Heart left ventricle (tissue), 16 donors: ENCODE measurements around the gene ABCA9. TPM values are rescaled to one million over a fixed set of nuclear protein-coding genes. Genes with fewer than 3 reads are reported as not detected.
A peak's percentile ranks its signal among the peaks of the same experiment; 100 is the strongest.

Experiments
- ATAC-seq, 4 donors: fragments of 200-7000 bp; cut with Tn5 transposase; one replicate each; pipeline ENCODE4 v1.9.1; 2020 to 2022; ENCODE audit warnings: moderate library complexity in 4 of 4, mild to moderate bottlenecking in 3 of 4, moderate number of reproducible peaks in 1 of 4
- DNase-seq, 5 donors: peaks; one replicate each; pipeline ENCODE4 v3.0.0-alpha.2; 2020
- H3K27ac ChIP-seq, 12 donors: fragments of 200-600 bp; sonication (generic) in 4 of 12; one replicate each; pipeline versions ENCODE4 v1.5.0 to v1.8.0; 2016 to 2022; ENCODE audit warnings: mild to moderate bottlenecking in 2 of 12
- H3K27me3 ChIP-seq, 9 donors: fragments of 200-600 bp; sonication (generic) in 2 of 9; one replicate each; pipeline versions ENCODE4 v1.5.1 to v1.8.0; 2016 to 2022; ENCODE audit warnings: mild to moderate bottlenecking in 3 of 9
- H3K36me3 ChIP-seq, 9 donors: fragments of 200-600 bp; sonication (generic) in 2 of 9; one replicate each; pipeline versions ENCODE4 v1.5.0 to v1.8.0; 2018 to 2022; ENCODE audit warnings: mild to moderate bottlenecking in 2 of 9
- H3K4me1 ChIP-seq, 12 donors: fragments of 200-600 bp; sonication (generic) in 4 of 12; one replicate each; pipeline versions ENCODE4 v1.5.0 to v1.8.0; 2016 to 2022; ENCODE audit warnings: mild to moderate bottlenecking in 3 of 12
- H3K4me3 ChIP-seq, 12 donors: fragments of 200-600 bp; sonication (generic) in 4 of 12; one replicate each; pipeline versions ENCODE4 v1.5.0 to v1.8.0; 2017 to 2022; ENCODE audit warnings: mild to moderate bottlenecking in 9 of 12, moderate library complexity in 4 of 12
- H3K9me3 ChIP-seq, 12 donors: fragments of 200-600 bp; sonication (generic) in 4 of 12; one replicate each; pipeline versions ENCODE4 v1.5.0 to v1.8.0; 2016 to 2022; ENCODE audit warnings: mild to moderate bottlenecking in 1 of 12
- POLR2A ChIP-seq, 2 donors: fragments of 450-650 bp; IDR thresholded peaks; one replicate each; pipeline ENCODE4 v1.6.1; 2017; ENCODE audit warnings: antibody characterized with exemption in 2 of 2, mild to moderate bottlenecking in 2 of 2, moderate library complexity in 2 of 2
- WGBS, 4 donors: extraction: QIAGEN DNeasy Blood & Tissue Kit in 2 of 4; methylation state at CpG; one replicate each; pipeline versions ENCODE4 v1.1.5 to v1.1.7; 2013 to 2018; 5-methylcytosine and 5-hydroxymethylcytosine counted together
- intact Hi-C, 10 donors: fragments of 100-400 bp; cut with DNase I; formaldehyde crosslinking; loops; one replicate each; pipeline versions ENCODE4 v1.11.1 to v1.14.2; 2022
- polyA plus RNA-seq, 2 donors: library from polyadenylated mRNA; stranded (reverse); fragments of 200-250 nt; gene quantifications; one replicate each; pipeline ENCODE4 v1.2.3, GENCODE V29; 2013
- total RNA-seq, 9 donors: library from RNA; depleted of rRNA in 2 of 9; stranded (reverse); fragments of >200 nt in 2 of 9; fragmentation: NEBNext Ultra II Directional in 3 of 9; extraction: Animal tissue kit (Norgen Biotek cat#: 25700) in 3 of 9; gene quantifications; one replicate each; pipeline versions ENCODE4 v1.1.0 to v1.2.4, GENCODE V29; 2016 to 2023
- TF ChIP-seq, protein P1 (sequence below), 12 donors: fragments of 200-600 bp; sonication (generic) in 4 of 12; IDR thresholded peaks; one replicate each; pipeline versions ENCODE4 v1.5.0 to v1.8.0; 2018 to 2022; ENCODE audit warnings: antibody characterized with exemption in 12 of 12, mild to moderate bottlenecking in 5 of 12
- donor health status: ischemic (EF 13 %, LVEDD 7.1; RV severe dilation, severe dysfunction).
- donor health status: healthy with polysubstance abuse.
- donor health status: DM: no; HTN: yes; CAD: no.
- donor health status: DM: no; HTN: no; CAD: no.
- donor health status: ischemic (EF 25% LVEDD 6.9; RV normal size, moderate dysfunction).
- donor health status: ischemic (EF 25% LVEDD 5.7; RV mildly dilated, moderate dysfunction).
- donor health status: healthy.
- donor health status: DM: yes; HTN: yes; CAD: no.
- donor health status: ischemic (EF 35%, LVEDD 5.7; RV mildly dilated, moderate dysfunction).
- donor health status: nonischemic (EF 11% LVEDD 7.7; RV severe dilation, severe dysfunction).
- donor health status: DM: yes; HTN: yes; CAD: no.
- donor health status: PGD.
- donor health status: ischemic (EF 29% LVEDD 5.4; RV normal size, mild dysfunction).
- donor health status: nonischemic (EF 23%, LVEDD 6.1; RV moderate dilation, normal function).

ABCA9 gene
- total and polyA plus RNA-seq, 11 donors = 2.4 to 19.9 (median 11.2) TPM

DNA sequence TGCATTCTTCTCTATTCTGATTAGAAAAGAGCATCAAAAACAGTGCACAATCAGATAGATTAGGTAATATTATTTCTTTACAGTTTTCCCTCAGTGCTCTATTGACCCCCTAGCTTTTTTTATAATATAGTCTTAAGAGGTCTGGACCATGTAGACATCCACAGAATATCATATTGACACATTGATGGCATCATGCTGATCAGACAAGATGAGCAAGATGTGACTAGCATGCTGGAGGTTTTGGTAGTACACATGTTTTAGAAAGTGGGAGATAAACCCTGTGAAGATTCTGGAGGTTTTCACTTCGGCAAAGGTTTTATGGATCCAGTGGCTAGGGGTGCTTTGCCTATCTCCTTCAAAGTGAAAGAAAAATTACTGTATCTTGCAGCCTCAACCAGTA is 102.8 kb downstream of the ABCA9 start:
- ATAC-seq (no peak), DNase-seq (no peak)
- 95 to 100% (median 98%) methylated on average over 1 of the region's 1 CpG for WGBS, 4 donors
- Histone ChIP-seq H3K27ac (no peak overlapping the region), H3K9me3 (peaks cover 0 to 3% (median 0%) of the 10 kb centered on the region in 12 donors), H3K4me1 (peaks cover 0 to 17% (median 0%) of the 10 kb centered on the region in 12 donors), H3K27me3 (no peaks in the 10 kb centered on the region), H3K36me3 (no peaks in the 10 kb centered on the region), H3K4me3 (no peak overlapping the region)
- intact Hi-C loops = no loop called here
- no peak for TF ChIP-seq POLR2A (IDR thresholded peaks at IDR 0.05)
- TF ChIP-seq, protein P1, sequence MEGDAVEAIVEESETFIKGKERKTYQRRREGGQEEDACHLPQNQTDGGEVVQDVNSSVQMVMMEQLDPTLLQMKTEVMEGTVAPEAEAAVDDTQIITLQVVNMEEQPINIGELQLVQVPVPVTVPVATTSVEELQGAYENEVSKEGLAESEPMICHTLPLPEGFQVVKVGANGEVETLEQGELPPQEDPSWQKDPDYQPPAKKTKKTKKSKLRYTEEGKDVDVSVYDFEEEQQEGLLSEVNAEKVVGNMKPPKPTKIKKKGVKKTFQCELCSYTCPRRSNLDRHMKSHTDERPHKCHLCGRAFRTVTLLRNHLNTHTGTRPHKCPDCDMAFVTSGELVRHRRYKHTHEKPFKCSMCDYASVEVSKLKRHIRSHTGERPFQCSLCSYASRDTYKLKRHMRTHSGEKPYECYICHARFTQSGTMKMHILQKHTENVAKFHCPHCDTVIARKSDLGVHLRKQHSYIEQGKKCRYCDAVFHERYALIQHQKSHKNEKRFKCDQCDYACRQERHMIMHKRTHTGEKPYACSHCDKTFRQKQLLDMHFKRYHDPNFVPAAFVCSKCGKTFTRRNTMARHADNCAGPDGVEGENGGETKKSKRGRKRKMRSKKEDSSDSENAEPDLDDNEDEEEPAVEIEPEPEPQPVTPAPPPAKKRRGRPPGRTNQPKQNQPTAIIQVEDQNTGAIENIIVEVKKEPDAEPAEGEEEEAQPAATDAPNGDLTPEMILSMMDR (IDR thresholded peaks at IDR 0.05) = no peak

DNA sequence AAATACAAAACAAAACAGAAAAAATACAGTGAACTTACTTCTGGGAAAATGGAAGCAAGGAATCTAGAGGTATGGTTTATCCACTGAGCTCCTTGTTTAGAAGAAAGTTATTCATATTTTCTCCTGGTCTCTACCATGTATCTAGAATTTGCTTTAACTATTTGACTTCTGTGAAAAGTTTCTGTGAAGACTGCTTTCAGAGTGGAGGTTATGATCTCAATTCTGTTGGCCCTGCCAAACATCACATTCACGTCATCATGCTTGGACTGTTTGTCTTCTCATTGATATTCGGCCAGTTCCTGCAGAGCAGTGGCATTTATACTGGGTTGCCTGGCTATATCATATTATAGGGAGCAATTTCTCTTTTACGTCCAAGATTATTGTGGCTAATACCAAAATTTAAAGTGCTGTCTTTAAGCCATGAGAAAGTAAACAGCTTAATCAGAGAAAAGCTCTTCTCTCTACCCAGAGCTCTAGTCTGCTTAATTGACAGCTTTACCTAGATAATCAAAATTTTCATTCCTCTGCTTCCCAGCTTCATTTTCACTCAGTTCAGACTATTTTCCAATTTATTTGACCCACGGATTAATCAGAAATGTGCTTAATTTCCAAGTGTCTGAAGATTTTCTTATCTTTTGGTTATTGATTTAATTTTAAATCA is 105.4 kb downstream of the ABCA9 start, which contains the start of gene ABCA8:
Gene ABCA8 (minus strand): TSS at position 212 of the 661 bp plus-strand sequence. CDS start 13,358 bp downstream, outside the sequence.
- 14 to 28% (median 16%) methylated on average over 4 of the region's 4 CpGs for whole genome bisulfite sequencing, 4 donors
- H3K4me1 ChIP-seq = peaks cover 0 to 5% (median 0%) of the 10 kb centered on the region in 12 donors
- DNase-seq (peak in 4 of 5 donors; percentile 38 to 66 (median 52)), ATAC-seq (peak; percentile 79 to 91 (median 90))
- peaks cover 0 to 3% (median 0%) of the 10 kb centered on the region in 12 donors for H3K9me3 ChIP-seq
- intact Hi-C loops = no loop called here
- peak within 1 kb of the TSS; percentile 30 to 82 (median 64) for H3K27ac ChIP-seq
- H3K27me3 ChIP-seq = no peaks in the 10 kb centered on the region
- no peak for TF ChIP-seq POLR2A (IDR thresholded peaks at IDR 0.05)
- no peaks in the 10 kb centered on the region for H3K36me3 ChIP-seq
- peak within 1 kb of the TSS; percentile 22 to 63 (median 49) for H3K4me3 ChIP-seq

DNA sequence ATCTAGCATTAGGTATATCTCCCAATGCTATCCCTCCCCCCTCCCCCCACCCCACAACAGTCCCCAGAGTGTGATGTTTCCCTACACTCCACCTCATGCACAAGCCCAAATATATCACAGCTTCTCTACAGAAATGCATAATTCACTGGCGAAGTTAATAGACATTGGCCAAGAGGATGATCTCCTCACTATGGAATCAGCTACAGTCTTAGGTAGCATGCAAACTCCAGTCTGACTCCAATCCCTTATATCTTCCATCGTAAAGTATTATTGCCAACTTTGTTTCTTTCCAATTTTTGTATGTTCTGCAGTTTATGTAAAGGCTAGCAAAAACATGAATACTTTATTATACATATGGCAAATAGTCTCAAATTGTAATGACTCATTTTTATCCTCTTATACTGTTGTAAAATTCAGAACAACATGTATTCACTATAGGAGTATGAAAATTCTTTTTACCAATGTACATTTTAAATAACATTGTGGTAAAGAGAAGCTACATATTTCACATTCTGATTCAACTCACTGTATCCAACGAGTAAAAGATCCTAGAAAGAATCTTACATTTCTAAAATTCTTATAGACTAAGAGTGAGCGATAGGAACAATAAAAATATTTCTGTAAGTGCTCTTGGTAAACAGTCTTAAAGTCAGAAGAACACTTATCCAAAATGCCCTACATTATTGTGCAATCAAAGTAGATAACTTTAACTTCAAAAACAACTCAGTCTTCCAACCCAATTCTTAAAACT is 106.4 kb downstream of the ABCA9 start:
- intact Hi-C loops = no loop called here
- H3K36me3 ChIP-seq = no peaks in the 10 kb centered on the region
- H3K27me3 ChIP-seq = no peaks in the 10 kb centered on the region
- peak in 2 of 4 donors; percentile 44 to 49 for ATAC-seq
- H3K27ac ChIP-seq = peak overlapping the region; percentile 30 to 82 (median 64)
- no peak for DNase-seq
- peaks cover 0 to 11% (median 0%) of the 10 kb centered on the region in 12 donors for H3K4me1 ChIP-seq
- WGBS, 4 donors = 22 to 31% (median 30%) methylated on average over 4 of the region's 4 CpGs
- H3K9me3 ChIP-seq = peaks cover 0 to 3% (median 0%) of the 10 kb centered on the region in 12 donors
- H3K4me3 ChIP-seq = peak overlapping the region; percentile 22 to 63 (median 49)
- TF ChIP-seq POLR2A (IDR thresholded peaks at IDR 0.05) = no peak
- TF ChIP-seq, protein P1 (IDR thresholded peaks at IDR 0.05) = no peak

DNA sequence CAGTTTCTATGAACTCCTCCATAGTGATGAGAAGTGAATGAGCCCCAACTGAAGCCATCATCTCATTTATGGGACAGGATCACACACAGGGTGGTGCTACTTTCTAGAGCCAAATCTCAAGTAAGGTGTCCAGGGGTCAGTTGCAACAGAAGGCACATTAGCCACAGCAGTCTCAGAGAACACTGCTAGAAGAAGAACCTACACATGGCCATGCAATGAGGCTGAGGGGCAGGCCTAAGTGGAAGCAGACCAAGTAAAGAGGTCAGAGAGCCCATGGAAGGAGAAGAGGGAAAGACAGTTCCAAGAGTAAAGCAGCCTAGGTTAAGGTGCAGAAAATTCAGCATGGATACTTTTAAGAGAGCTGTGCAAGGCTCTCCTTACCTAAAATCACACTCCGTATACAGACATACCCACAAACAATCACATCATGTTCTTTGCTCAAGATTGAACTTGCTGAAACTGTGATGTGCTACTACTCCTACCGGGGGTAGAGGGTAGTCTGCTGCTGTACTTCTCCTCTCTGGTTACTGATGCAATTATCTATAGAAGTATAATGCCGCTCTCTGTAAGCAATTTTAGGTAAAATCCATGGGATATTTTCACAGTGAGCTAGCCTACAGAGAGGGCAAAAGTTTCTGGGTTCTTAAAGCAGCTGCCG is 107.3 kb downstream of the ABCA9 start:
- Histone ChIP-seq H3K36me3 (no peaks in the 10 kb centered on the region), H3K27me3 (no peaks in the 10 kb centered on the region), H3K9me3 (no peaks in the 10 kb centered on the region), H3K27ac (peak overlapping the region in 10 of 12 donors; percentile 3 to 82 (median 65)), H3K4me3 (peak overlapping the region in 11 of 12 donors; percentile 8 to 63 (median 50)), H3K4me1 (peaks cover 0 to 16% (median 0%) of the 10 kb centered on the region in 12 donors)
- 63 to 77% (median 76%) methylated on average over 4 of the region's 4 CpGs for WGBS, 4 donors
- no peak for DNase-seq
- no peak for TF ChIP-seq POLR2A (IDR thresholded peaks at IDR 0.05)
- ATAC-seq = peak in 2 of 4 donors; percentile 29 to 44
- intact Hi-C loops = no loop called here
